ENCODE results near the gene UBALD1. TPM values are rescaled to one million over a fixed set of nuclear protein-coding genes. Genes with fewer than 3 reads are reported as not detected.

The UBALD1 gene
- total RNA-seq, 1 donor from 2014 or later = 25.1 TPM

DNA sequence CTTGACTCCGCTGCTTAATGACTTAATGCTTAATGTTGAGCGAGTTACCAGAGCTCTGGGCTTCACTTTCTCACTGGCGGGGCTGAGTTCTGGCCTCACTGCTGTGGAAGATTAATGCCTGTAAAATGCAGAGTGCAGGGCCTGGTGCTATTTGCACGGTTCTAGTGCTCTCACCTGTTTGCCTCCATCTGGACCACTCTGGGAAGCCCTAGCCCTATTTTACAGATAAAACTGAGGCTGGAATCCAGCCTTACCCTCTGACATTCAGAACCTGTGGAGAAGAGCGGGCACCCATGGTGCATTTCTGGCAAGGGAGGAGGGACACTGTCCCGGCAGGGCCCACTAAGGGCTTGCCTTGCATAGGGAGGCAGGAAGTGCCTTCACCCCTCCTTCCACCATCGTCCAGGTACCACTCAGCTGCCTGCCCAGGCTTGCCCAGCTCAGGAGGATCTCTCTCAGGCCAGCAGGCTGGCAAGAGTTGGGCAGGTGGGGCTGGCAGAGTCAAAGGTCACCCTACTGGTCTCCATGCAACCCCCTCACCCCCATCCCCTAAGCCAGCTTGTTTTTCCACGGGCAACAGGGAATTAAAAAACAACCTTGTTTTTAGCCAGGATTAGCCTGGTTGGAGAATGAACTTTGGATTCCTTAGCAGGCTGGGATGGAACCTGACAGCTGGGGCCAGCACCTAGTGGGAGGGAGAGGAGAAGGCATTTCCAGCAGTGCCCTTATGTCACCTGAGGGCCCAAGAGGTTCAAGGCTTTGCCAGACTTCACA lies 4.1 kb upstream of the UBALD1 start:
- intact Hi-C loops (cut with DNase I) = no loop called here
- DNase-seq (ENCODE audit: low spot score) = no peak

DNA sequence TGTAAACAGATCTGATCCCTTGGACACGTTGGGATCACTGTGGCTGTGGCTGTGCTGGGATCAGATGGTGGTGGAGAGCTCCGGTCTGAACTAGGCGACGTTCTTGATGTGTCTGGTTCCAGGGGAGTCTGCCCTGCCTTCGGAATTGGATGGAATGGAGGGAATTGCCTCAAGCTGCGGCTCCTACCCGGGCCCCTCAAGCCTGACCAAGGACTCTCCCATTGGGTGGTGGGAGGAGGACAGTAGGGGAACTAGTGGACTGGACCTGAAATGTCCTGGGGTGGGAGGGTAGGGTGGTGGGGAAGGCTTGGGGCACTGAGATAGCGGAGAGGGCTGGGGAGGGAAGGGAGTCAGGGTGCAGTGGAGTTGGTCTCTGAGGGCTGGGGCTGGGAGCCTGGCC lies 3.2 kb upstream of the UBALD1 start:
- no peak for DNase-seq (ENCODE audit: low spot score)
- intact Hi-C loops (cut with DNase I) = no loop called here

- intact Hi-C loops (cut with DNase I) = no loop called here
- DNase-seq (ENCODE audit: low spot score) = peak; percentile 100
These were observed 1.5 kb upstream of the UBALD1 start for GRCh38 chr16:4616047-4616811.

GRCh38 chr16:4615384-4616046 lies 827 bp upstream of the UBALD1 start:
- DNase-seq (ENCODE audit: low spot score) = no peak
- intact Hi-C loops (cut with DNase I) = loop anchor here (2.0 kb wide), 1 partner anchor 77 kb away; the partner anchor contains the start of gene CDIP1

- intact Hi-C loops (cut with DNase I) = loop anchor here (2.0 kb wide), 1 partner anchor 75 kb away; the partner anchor contains the start of gene CDIP1
- DNase-seq (ENCODE audit: low spot score) = no peak
These were observed 785 bp downstream of the UBALD1 start for GRCh38 chr16:4613636-4614570.

DNA sequence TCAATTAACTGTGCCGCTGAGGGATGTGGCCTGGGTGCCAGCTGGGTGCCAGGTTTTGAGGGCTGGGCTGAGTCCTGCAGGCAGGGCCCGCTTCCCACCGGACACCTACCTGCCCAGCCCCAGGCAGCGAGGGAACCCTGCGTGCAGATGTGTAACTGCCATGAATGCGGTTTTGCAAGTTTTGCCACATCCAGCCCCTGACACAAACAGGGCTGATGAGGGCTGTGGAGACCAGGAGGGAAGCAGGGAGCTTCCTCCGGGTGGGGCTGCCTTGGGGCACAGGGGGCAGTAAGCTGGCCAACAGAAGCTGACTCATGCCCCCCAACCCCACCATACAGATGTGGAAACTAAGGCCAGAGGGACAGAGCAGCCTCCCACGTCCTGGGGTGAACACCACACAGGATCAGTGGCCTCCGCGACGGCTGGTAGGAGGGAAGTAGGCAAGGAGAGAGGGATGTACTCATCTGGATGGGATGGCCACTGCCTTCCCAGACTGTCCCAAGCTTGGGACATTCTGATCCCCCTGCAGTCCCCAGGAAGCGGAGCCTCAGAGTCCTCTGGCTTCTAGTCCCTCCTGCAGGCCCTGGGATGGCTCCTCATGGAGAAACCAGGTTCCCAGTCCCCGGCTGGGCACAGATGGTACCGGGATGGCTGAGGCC lies 1.6 kb downstream of the UBALD1 start:
- intact Hi-C loops (cut with DNase I) = no loop called here

DNA sequence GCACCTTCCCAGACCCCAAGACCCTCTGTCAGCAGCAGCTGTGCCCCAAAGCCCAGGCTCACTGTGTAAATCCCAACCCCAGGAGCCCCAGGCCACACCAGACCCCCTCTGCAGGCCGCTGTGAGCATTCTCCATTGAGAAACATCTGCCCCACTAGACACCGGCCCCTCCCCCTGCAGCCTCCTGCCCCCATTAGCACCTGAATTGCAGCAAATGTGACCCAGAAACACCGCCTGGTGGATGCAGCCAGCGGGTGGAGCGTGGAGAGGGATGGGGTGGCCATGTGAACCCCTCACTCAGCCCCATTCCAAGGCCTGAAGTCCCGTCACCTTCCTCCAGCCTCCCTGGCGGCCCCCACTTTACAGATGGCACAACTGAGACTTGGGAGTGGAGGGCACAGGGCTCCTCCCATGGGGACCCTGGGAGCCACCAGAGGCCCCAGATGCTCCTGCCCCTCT lies 2.2 kb downstream of the UBALD1 start:
- intact Hi-C loops (cut with DNase I) = no loop called here
- DNase-seq (ENCODE audit: low spot score) = no peak

More for the DNA sequence above, 1.6 kb downstream of the UBALD1 start:
- no peak for DNase-seq (ENCODE audit: low spot score)

DNA sequence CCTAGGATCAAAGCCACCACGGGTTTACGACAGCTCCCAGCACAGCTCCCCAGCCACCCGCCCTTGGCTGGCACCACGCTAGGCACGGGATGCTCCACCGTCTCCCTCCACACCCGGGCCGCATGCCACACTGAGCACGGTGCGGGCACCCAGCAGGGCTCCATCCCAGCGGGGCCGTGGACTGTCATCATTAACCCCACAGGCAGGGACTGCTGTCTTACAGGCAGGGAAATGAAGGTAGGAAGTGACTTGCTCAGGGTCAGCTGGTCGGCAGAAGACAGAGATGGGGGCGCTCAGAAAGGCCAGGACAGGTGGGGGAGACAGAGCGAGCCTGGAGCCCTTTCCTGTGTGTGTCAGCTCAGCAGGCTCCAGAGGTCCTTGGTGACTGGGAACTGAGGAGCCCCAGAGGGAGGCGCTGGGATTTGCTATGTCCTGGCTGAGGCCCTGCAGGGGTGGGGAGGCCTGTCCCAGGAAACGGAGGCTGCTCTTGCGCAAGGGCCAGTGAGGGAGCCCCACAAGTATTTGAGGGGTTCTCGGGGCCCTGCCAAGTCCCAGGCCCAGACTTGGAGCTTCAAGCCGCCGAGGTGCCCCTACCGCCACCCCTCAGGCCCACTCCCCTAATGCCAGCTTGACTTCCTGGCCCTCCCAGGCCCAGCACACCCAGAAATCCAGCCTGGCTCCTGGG lies 3.2 kb downstream of the UBALD1 start:
- DNase-seq (ENCODE audit: low spot score) = no peak
- intact Hi-C loops (cut with DNase I) = no loop called here

- intact Hi-C loops (cut with DNase I) = no loop called here
- no peak for DNase-seq (ENCODE audit: low spot score)
These were observed 4.4 kb downstream of the UBALD1 start for GRCh38 chr16:4610011-4611005.

GRCh38 chr16:4609200-4610010 lies 5.3 kb downstream of the UBALD1 start:
- intact Hi-C loops (cut with DNase I) = no loop called here
- no peak for DNase-seq (ENCODE audit: low spot score)

- no peak for DNase-seq (ENCODE audit: low spot score)
- intact Hi-C loops (cut with DNase I) = no loop called here
These were observed 6.0 kb downstream of the UBALD1 start for GRCh38 chr16:4608704-4608980.

- DNase-seq (ENCODE audit: low spot score) = no peak
- intact Hi-C loops (cut with DNase I) = no loop called here
These were observed 6.6 kb downstream of the UBALD1 start for GRCh38 chr16:4607841-4608703.

DNA sequence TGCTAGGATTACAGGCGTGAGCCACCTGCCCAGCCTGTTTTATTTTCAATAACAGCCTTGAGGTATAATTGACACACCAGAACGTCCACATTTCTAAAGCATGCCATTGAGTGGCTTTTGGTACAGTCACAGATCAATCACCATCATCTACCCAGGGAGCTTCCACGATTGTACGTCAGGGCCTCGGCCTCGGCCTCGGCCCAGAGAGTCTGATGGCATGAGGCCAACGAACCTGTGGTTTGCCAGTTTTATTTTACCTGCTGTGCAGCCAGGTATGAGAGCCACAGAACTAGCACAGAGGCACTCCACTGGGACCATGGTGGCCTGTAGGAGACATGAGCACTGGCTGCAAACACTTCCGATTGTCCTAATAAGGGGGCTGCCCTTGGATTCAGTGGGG lies 8.3 kb downstream of the UBALD1 start:
- no peak for DNase-seq (ENCODE audit: low spot score)
- intact Hi-C loops (cut with DNase I) = no loop called here

GRCh38 chr16:4604401-4604800 lies 10.3 kb downstream of the UBALD1 start:
- intact Hi-C loops (cut with DNase I) = no loop called here
- no peak for DNase-seq (ENCODE audit: low spot score)

DNA sequence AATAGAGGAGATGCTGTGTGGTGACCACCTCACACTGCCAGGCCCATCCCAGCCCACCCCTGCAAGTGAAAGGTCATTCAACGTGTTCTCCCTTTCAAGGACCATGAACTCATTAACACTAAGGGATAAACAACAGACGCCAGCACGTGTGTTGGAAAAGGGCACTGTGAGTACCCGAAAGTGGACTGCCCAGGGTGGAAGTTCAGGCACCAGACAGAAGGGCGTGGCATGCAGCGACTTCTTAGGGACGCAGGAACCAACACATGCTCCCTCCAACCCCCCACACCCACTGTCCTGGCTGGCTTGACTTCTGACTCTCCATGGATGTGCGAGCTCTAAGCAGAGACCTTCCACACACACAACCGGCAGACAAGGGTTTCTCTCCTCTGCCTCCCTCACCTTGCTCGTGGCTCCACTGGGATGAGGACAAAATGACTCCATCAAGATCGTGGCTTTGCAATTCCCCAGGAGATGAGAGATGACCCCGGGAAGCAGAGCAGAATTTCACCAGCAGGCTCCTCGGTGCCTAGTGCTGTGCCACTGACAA lies 11.0 kb downstream of the UBALD1 start:
- intact Hi-C loops (cut with DNase I) = no loop called here
- no peak for DNase-seq (ENCODE audit: low spot score)

Data from cardiac septum (tissue), 1 donor.